ACHN (cell line): Measurements from ENCODE around the gene MRPL40.

Source experiments
- DNase-seq: peaks from one replicate; pipeline ENCODE4 v3.0.0-alpha.2; 2015
- in situ Hi-C: cut with HindIII; loops from 2 replicates; pipeline ENCODE4 v1.10.0; 2017; ENCODE audit warnings: low sequenced_read_pairs, low pct_ligation_motif_present, low pct_unique_long_range_greater_than_20kb

Gene MRPL40

GRCh38 chr22:19432133-19432851, at the start of gene MRPL40:
Gene MRPL40 (plus strand): TSS chr22:19432545. CDS start chr22:19432555, 10 bp downstream.
- in situ Hi-C loops = no loop called here
- peak; percentile 87 for DNase-seq

- no peak for DNase-seq
- in situ Hi-C loops = no loop called here
These were observed 49.1 kb upstream of the MRPL40 start for GRCh38 chr22:19383292-19383691.

DNA sequence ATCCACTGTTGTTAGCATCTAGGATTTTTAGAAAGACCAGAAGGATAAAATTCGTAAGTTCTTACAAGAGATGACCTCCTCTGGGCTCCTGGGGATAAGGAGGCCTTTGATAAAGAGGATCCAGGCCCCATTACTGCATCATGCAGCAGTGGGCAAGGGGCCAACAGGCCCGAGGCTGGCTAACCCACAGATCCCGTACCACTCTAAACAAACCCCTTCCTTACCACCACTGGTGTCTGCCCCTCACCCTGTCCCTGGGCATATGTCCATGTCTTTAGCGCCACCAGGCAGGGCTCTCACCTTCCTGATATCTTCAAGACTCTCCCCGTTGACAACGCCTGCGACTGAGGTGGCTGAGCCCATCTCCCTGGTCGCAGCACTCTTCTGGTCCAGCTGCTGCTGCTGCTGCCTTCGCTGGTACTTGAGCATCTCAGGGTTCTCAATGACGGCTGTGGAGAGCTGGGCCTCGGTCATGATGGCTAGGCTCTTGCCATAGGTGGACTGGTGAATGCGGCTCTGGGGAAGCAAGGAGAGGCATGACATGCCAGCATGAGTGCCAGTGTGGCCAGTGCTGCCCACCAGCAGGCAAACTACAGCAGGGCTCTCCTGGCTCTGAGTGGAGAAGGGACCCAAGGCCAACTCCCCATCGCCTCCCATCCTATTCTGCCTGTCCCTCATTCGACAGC, 47.0 kb upstream of the MRPL40 start:
- in situ Hi-C loops = no loop called here
- no peak for DNase-seq

- in situ Hi-C loops = no loop called here
- DNase-seq = no peak
These were observed 46.1 kb upstream of the MRPL40 start for GRCh38 chr22:19386248-19386647.

DNA sequence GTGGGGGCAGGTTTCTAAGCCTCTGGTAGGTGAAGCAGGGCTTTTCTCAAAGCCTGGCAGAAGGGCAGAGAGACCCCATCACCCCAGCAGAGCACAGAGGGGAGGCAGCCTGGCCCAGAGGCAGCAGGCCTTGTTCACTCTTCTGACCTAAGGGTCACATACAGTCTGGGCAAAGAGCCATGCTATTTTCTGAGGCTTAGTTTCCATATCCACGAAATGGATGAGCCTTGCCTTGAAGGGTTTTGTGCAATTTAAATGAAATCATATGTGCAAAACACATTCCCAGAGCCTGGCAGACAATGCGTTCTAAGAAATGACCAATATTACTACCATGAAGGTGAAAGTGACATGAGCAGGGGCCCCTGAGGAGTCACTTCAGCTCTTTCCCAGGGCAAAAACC, 45.3 kb upstream of the MRPL40 start:
- no peak for DNase-seq

GRCh38 chr22:19387575-19387974, 44.8 kb upstream of the MRPL40 start:
- in situ Hi-C loops = no loop called here
- no peak for DNase-seq

More for the DNA sequence above, 45.3 kb upstream of the MRPL40 start:
- in situ Hi-C loops = no loop called here

DNA sequence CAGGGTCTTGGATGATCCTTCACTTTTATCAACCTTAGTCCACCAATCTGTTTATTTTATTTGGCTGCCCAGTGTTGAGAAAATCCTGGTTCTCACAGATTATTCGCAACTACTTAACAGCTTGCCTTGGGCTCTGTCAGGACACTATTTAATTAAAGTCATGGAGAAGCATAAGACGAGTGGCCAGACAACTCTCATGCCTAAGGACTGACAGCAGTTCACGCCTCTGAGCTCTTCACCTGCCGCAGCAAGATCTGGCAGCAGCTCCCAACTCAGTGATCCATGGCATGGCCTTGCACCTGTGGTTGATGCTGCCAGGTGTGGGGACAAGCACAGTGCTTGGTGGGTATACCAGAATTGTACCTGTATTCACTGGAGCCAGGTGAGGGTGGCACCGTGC, 38.6 kb upstream of the MRPL40 start:
- in situ Hi-C loops = no loop called here
- DNase-seq = no peak

DNA sequence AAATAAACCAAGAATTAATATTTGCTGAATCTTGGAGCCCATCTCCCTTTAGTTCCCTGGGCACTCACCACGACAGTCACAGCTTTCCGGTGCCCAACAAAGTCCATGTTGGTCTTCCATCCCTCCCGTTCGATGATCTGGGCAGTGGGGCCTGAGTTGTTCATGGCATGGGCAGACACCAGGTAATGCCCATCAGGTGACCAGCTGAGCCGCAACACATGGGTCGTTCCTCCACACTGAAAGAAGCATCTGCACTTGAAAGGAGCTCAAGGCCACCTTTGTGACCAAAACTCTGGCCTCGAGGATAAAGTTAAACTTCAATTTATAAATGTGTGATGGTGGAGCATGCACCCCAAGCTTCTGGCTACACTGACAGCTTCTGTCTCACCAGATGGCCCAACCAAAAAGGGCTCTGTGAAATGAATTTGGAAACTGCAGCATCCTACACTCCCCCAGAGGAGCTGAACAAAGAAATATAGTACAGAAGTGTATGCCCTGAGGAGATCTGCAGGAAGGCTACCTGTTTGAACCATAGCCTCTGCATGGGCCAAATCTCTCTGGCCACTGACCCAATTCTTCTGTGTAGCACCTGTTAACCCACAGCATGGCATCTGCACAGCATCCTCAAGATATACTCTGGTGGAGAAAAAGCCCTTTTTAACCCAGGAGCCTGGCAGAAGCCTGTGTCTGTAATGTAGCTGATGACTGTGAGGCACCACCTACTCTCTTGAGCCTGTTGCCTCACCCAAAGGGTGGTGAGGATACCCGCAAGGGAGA, 37.9 kb upstream of the MRPL40 start:
- in situ Hi-C loops = no loop called here
- no peak for DNase-seq

DNA sequence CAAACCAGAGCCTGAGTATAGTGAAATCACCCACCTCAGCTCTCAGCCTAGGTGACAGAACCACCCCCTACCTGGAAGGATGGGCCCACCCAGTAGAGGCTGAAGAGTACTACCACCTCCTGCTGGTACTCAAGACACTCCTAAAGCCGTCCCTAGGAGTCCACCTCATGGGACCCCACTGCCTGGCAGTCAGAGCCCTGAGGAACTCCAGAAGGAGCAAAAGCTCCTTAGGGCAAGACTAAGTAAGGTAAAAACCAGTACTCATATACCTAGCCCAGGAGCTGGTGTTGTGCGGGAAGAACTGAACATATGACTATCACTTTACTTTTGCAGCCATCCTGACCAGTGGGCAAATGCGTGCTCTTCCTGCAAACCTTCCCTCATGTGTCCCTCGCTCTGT, 37.1 kb upstream of the MRPL40 start:
- no peak for DNase-seq
- in situ Hi-C loops = no loop called here

DNA sequence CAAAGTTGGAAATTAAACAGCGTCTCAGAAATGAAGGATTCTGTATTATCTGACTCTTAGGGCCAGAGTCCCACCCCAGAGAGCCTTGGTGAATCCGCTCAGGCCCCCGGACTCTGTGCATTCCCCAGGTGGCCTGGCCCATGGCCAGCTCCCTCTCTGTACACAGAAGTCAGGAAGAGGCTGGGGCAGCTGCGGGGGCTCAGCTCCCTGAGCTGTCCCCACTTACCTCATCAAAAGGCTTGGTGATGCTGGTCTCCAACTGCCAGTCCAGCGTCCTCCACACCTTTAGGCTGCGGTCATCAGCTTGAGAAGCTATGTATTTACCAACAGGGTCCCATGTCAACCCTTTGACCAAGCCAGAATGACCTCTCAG, 35.8 kb upstream of the MRPL40 start:
- no peak for DNase-seq
- in situ Hi-C loops = no loop called here

DNA sequence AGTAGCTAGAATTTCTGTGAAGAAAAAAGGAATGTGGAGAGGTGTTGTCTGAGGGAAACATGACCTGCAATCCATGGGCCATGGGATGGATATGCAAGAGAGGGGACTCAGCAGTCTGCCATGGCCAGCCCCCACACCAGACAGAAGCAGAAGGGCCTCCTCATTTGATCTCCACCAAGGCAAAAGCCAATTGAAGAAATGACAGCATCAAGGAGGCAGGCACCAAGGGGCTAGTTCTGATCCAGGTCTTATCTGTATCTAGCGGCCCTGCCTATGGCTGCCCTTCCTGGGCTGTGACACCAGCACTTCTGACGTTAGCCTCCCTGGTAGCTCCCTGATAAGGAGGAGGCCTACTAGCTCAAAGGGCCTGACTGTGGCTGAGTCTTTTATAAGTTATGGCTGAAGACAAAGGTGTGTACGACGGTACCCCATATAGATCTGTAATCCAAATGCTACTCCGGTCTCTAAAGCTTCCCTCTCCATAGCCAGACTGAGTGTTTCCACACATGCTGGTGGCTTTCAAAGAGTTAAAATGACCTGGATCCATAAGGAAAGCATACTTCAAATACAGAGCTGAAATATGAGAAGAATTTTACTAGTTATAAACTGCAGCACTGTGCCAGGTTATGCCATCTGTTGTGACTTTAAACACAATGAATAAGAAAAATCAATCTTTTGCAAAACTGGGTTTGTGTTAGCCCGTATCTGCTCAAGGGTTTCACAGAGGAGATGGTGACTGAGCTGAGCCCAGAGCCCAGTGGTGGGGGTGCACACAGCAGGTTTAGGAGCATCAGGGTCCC, 35.2 kb upstream of the MRPL40 start:
- in situ Hi-C loops = no loop called here
- DNase-seq = no peak

DNA sequence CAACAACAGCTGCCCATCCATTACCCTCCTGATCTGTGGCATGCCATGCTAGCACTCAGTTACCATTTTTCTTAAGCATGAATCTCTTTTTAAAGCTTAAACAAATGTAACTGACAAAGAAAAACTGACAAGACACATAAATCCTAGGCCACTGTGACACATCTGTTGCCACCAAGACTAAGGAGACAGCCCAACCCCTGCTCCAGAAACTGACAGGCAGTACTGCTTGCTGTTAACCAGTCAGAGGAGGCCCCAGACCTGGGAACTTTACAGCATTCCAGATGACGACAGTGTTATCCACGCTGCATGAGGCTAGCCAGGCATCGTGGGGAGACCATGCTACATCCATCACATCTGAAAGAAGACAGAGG, 34.6 kb upstream of the MRPL40 start:
- in situ Hi-C loops = no loop called here

GRCh38 chr22:19398206-19398605, 34.1 kb upstream of the MRPL40 start:
- in situ Hi-C loops = no loop called here
- no peak for DNase-seq

More for the DNA sequence above, 34.6 kb upstream of the MRPL40 start:
- DNase-seq = no peak

DNA sequence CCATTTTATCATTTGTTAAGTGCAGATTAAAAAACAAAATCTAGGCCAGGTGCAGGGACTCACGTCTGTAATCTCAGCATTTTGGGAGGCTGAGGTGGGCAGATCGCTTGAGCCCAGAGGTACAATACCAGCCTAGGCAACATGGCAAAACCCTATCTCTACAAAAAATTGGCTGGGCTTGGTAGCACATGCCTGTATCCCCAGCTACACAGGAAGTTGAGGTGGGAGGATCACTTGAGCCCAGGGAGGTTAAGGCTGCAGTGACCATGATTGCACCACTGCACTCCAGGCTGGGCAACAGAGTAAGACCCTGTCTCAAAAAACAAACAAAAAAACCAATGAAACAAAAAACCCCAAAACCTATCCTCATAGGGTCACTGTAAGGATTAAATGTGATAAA, 33.7 kb upstream of the MRPL40 start:
- in situ Hi-C loops = no loop called here
- DNase-seq = no peak

GRCh38 chr22:19400881-19401280, 31.5 kb upstream of the MRPL40 start:
- DNase-seq = no peak
- in situ Hi-C loops = no loop called here

- DNase-seq = no peak
- in situ Hi-C loops = no loop called here
These were observed 30.9 kb upstream of the MRPL40 start for GRCh38 chr22:19401483-19401882.

- in situ Hi-C loops = no loop called here
- no peak for DNase-seq
These were observed 29.6 kb upstream of the MRPL40 start for GRCh38 chr22:19402642-19403191.

GRCh38 chr22:19404676-19405075, 27.7 kb upstream of the MRPL40 start:
- in situ Hi-C loops = no loop called here
- no peak for DNase-seq

DNA sequence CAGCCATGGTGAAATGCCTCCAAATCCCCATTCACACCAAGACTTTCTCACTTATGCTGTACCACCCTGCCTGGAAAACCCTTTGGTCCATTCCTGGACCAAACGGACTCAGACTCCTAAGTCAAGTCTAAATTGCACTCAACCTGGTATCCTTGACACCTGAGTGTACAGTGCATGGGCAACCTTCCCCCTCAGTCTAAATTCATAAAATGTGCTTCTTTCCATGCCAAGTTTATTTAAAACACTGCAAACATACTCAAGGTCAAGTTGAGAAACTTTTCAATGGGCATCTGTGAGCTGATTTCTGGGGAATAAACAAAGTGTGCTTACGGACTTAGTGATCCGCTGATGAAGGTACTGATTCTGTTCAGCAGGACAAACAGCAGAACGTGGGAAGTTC, 27.2 kb upstream of the MRPL40 start:
- in situ Hi-C loops = no loop called here

More for the DNA sequence above, 27.2 kb upstream of the MRPL40 start:
- DNase-seq = no peak
